ENCODE data around the gene BTNL8. TPM values are rescaled to one million over a fixed set of nuclear protein-coding genes. Genes with fewer than 3 reads are reported as not detected.

BTNL8 gene
- total RNA-seq, 1 experiment from 2014 or later: 0.85 TPM

GRCh38 chr5:180914646-180915045 is 15.7 kb downstream of the BTNL8 start (continued):
- no peak for TF ChIP-seq CTCF (IDR thresholded peaks at IDR 0.05)
- TF ChIP-seq ATF2 (CRISPR knock-in tag; IDR thresholded peaks at IDR 0.05; ENCODE audit: borderline replicate concordance, low read depth): no peak
- TF ChIP-seq ZNF138 (CRISPR knock-in tag; conservative IDR thresholded peaks at IDR 0.05): no peak
- no peak for TF ChIP-seq TP53 (CRISPR knock-in tag; IDR thresholded peaks at IDR 0.05)
- no peak for TF ChIP-seq ZBTB21 (CRISPR knock-in tag; IDR thresholded peaks at IDR 0.05; ENCODE audit: borderline replicate concordance)
- TF ChIP-seq ZNF263 (CRISPR knock-in tag; IDR thresholded peaks at IDR 0.05; ENCODE audit: low read depth): no peak
- no peak for TF ChIP-seq ATF1 (CRISPR knock-in tag; IDR thresholded peaks at IDR 0.05)

GRCh38 chr5:180915924-180916323 is 17.0 kb downstream of the BTNL8 start:
- H3K4me1 Mint-ChIP-seq: peaks cover 22% of the 10 kb centered on the region
- POLR2A ChIA-PET: interaction anchor here (0.6 kb wide), 1 partner anchor 279 kb away, joined by 3 read pairs; no protein-coding TSS in a partner anchor
- ATAC-seq: no peak
- TF ChIP-seq PRDM15 (CRISPR knock-in tag; IDR thresholded peaks at IDR 0.05): no peak
- no peak for TF ChIP-seq ZNF317 (CRISPR knock-in tag; IDR thresholded peaks at IDR 0.05; ENCODE audit: borderline replicate concordance, low read depth)
- CTCF ChIA-PET: no interaction called here
- H3K27ac Mint-ChIP-seq: no peak overlapping the region
- no peaks in the 10 kb centered on the region for H3K27me3 Mint-ChIP-seq (ENCODE audit: low read depth)
- no peak for DNase-seq (ENCODE audit: low spot score)
- H3K9me3 Mint-ChIP-seq: peaks cover 25% of the 10 kb centered on the region
- H3K4me3 Mint-ChIP-seq: no peak overlapping the region
- H3K36me3 Mint-ChIP-seq: peaks cover 5% of the 10 kb centered on the region; the same call in 1 of the 2 replicates

GRCh38 chr5:180918380-180918779 is 19.4 kb downstream of the BTNL8 start:
- peaks cover 4% of the 10 kb centered on the region for H3K27me3 Mint-ChIP-seq (ENCODE audit: low read depth)
- peaks cover 15% of the 10 kb centered on the region for H3K4me1 Mint-ChIP-seq
- no peak for ATAC-seq
- H3K9me3 Mint-ChIP-seq: peaks cover 35% of the 10 kb centered on the region
- H3K36me3 Mint-ChIP-seq: peaks cover 10% of the 10 kb centered on the region
- no peak overlapping the region for H3K4me3 Mint-ChIP-seq
- ChIA-PET CTCF (interaction anchor here (1.1 kb wide), 1 partner anchor 49 kb away, joined by 4 read pairs; no protein-coding TSS in a partner anchor), POLR2A (no interaction called here)
- no peak for DNase-seq (ENCODE audit: low spot score)
- no peak overlapping the region for H3K27ac Mint-ChIP-seq
- TF ChIP-seq ZNF512 (CRISPR knock-in tag; IDR thresholded peaks at IDR 0.05; ENCODE audit: borderline replicate concordance) (no peak), GABPB1 (CRISPR knock-in tag; IDR thresholded peaks at IDR 0.05) (no peak), RORB (CRISPR knock-in tag; IDR thresholded peaks at IDR 0.05) (no peak), CBFB (CRISPR knock-in tag; IDR thresholded peaks at IDR 0.05; ENCODE audit: low read depth) (no peak), NR2C2 (CRISPR knock-in tag; IDR thresholded peaks at IDR 0.05) (no peak), CTCF (IDR thresholded peaks at IDR 0.05) (no peak), HMGA2 (CRISPR knock-in tag; IDR thresholded peaks at IDR 0.05) (no peak), ZNF232 (CRISPR knock-in tag; IDR thresholded peaks at IDR 0.05) (no peak), ATF6 (CRISPR knock-in tag; IDR thresholded peaks at IDR 0.05) (no peak), SMAD3 (CRISPR knock-in tag; IDR thresholded peaks at IDR 0.05; ENCODE audit: borderline replicate concordance) (no peak), ZBTB21 (CRISPR knock-in tag; IDR thresholded peaks at IDR 0.05; ENCODE audit: borderline replicate concordance) (no peak), SMAD4 (CRISPR knock-in tag; IDR thresholded peaks at IDR 0.05) (no peak), ATF2 (CRISPR knock-in tag; IDR thresholded peaks at IDR 0.05; ENCODE audit: borderline replicate concordance, low read depth) (no peak)
